ENCODE data around the gene MROH2A.

MROH2A gene

DNA sequence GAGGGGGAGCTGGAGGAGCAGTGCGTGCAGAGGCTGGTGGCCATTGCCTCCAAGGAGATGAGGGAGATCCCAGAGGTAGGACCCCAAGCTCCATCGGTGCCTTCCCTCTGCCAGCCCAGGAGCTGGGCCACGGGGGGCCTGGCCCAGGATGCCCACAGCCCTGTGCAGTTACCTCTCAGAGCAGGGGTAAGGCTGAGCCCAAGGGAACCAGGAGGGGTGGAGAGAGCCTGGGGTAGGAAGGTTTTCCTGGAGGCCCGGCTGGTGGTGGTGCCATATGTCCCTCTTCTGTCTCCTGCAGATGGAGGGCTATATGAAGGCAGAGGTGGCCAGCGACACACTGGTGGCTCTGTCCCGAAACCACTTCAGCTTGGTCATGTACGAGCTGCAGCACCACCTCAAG lies 11.4 kb downstream of the MROH2A start:
- FAIRE-seq (no peak), DNase-seq (ENCODE audit: insufficient read length, low spot score) (no peak)
- TF ChIP-seq, protein P1, sequence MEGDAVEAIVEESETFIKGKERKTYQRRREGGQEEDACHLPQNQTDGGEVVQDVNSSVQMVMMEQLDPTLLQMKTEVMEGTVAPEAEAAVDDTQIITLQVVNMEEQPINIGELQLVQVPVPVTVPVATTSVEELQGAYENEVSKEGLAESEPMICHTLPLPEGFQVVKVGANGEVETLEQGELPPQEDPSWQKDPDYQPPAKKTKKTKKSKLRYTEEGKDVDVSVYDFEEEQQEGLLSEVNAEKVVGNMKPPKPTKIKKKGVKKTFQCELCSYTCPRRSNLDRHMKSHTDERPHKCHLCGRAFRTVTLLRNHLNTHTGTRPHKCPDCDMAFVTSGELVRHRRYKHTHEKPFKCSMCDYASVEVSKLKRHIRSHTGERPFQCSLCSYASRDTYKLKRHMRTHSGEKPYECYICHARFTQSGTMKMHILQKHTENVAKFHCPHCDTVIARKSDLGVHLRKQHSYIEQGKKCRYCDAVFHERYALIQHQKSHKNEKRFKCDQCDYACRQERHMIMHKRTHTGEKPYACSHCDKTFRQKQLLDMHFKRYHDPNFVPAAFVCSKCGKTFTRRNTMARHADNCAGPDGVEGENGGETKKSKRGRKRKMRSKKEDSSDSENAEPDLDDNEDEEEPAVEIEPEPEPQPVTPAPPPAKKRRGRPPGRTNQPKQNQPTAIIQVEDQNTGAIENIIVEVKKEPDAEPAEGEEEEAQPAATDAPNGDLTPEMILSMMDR (IDR thresholded peaks at IDR 0.05; ENCODE audit: insufficient read depth, missing control alignments), result no peak

DNA sequence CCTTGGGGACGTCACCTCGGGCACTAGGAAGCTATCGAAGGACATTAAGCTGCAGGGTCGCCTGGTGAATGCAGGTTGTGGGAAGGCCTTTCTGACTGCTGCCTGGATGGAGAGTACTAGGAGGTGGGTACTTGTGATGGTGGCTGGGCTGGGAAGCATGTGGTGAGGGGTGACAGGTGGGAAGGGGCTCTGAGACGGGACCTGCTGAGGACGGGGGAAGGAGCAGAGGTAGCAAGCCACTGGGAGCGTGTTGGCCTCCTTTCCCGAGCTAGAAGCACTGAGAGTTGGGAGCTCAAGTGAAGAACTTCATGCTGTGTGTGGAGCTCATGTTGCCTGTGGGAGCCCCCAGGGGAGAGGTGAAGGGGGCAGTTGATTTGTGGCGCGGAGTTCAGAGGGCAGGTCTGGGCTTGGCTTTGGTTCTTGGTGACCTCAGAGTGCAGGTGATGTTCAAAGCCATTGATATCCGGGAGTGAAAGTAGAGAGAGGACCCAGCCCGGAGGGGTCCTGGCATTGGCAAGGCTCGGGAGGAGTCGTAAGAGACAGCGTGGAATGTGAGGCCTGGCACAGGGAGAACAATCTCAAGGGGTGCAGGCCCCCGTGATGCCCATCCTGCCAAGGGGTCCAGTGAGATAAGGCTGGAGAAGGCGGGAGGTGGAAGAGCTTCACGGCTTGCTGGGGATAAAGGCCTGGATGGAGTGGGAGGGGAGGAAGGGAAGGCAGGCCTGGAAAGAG lies 13.2 kb downstream of the MROH2A start:
- DNase-seq (ENCODE audit: insufficient read length, low spot score) (no peak), FAIRE-seq (no peak)
- TF ChIP-seq, protein P1 (IDR thresholded peaks at IDR 0.05; ENCODE audit: insufficient read depth, missing control alignments), result no peak

DNA sequence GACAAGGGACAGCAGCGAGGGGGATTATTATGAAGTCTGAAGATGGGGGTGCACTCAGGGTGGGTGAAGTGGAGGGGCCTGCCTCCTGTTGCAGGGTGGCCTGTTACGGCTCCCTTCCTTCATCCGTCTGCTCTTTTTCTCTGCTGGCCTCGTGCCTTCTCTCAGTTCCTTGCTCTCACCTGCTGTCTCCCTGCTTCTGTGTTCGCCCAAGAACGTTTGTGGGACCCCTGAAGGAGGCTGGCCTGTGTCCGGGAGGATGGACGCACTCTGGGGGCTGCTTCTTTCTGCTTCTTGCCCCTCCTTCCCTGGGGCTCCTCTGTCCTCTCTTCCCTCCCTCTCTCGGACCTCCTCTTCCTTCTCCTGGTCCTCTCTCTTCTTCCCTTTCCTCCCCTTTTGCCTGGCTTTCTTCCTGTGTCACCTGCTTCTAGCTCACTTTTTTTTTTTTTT lies 13.8 kb downstream of the MROH2A start:
- FAIRE-seq, result no peak
- TF ChIP-seq, protein P1 (IDR thresholded peaks at IDR 0.05; ENCODE audit: insufficient read depth, missing control alignments), result no peak
- no peak for DNase-seq (ENCODE audit: insufficient read length, low spot score)

DNA sequence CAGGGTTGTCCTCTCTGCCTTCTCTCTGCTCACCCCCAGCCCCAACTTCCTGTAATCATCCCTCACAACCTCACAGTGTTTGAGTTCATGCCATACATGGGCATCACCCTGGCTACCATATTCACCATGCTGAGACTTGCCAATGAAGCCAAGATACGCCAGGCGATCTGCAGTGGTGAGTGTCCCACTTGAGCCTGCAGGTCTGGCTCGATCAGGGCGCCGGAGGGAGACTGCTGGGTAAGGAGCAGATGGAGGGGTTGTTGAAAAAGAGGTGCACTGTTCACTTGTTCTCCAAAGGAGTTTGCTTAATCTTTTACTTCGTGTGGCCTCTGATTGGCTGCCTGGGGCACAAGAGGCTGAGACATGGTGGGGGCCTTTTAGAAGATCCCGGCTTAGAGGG lies 14.6 kb downstream of the MROH2A start:
- no peak for FAIRE-seq
- TF ChIP-seq, protein P1 (IDR thresholded peaks at IDR 0.05; ENCODE audit: insufficient read depth, missing control alignments), result no peak
- no peak for DNase-seq (ENCODE audit: insufficient read length, low spot score)

DNA sequence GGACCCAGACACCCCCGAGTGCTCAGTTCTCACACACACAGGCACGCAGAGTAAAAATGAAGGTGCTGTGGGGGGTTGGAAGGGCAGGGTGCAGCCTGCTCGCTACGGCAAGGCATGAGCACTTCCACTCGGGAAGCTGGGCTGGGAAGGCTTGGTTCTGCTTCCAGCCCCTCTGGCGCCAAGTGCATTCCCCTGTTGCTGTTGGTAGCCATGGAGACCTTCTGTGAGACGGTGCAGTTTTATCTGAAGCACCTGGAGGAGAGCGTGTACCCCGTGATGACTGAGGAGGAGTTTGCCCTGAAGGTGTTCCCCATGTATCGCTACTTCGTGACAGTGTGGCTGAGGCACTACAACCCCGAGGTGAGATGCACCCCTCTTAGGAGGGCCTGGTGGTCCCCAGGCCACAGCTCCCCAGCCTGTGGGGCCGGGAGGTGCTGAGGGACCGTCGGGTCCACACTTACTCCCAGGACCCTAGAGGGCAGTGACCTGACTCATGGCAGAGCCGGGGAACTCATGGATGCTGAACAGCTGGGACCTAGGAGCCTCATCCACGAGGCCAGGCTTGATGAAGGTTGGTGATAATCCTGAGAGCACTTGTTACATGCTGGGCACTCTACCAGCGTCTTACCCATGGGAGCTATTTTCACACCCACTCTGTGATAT lies 15.5 kb downstream of the MROH2A start:
- TF ChIP-seq, protein P1 (IDR thresholded peaks at IDR 0.05; ENCODE audit: insufficient read depth, missing control alignments), result no peak
- DNase-seq (ENCODE audit: insufficient read length, low spot score) (no peak), FAIRE-seq (no peak)

DNA sequence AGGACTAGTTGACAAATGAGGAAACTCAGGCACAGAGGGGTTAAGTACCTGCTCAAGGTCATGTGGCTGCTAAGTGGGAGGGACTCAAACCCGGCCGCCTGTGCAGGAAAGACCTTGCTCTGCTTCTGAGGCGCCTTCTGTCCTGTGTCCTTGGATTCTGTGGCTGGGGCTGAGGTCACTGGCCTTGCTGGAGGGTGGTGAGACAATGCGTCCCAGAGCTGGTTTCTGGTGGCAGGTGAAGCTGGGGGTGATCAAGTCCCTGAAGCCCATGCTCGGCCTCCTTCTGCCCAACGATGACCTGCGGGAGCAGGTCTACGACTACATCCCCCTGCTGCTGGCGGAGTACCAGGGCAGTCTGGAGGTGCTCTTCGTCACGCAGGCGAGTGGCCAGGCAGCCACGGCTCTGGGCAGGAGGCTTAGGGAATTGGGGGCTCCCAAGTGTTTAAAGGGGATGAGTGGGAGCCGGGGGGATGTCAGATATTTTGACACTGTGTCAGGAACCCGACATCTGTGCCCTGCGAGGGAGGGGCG lies 16.1 kb downstream of the MROH2A start:
- DNase-seq (ENCODE audit: insufficient read length, low spot score), result no peak
- TF ChIP-seq, protein P1 (IDR thresholded peaks at IDR 0.05; ENCODE audit: insufficient read depth, missing control alignments), result no peak
- no peak for FAIRE-seq

DNA sequence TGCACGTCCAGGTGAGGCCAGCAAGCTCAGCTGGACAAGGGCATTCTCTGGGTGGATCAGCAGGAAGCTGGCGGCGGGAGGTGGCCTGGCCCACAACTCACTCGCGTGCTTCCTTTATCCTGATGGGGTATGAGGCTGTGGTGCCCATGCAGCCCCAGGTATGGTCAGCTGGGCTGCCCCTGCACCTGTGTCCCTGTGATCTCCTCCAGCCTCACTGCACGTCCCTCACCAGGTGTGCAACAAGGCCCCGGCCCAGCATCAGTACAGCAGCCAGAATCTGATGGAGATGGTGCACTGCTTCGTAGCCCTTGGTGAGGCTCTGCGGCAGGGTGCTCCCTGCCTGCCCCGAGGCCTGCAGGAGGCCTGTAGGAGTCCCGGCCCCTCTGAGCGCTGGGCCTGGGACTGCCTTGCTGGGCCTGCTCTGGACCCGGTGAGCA lies 17.6 kb downstream of the MROH2A start:
- DNase-seq (ENCODE audit: insufficient read length, low spot score) (no peak), FAIRE-seq (no peak)
- TF ChIP-seq, protein P1 (IDR thresholded peaks at IDR 0.05; ENCODE audit: insufficient read depth, missing control alignments), result no peak
